PC-9 (cell line): ENCODE data around the gene ZNF570.

Source experiments
- CTCF ChIP-seq: fragments of 200-600 bp; sonication (generic); conservative IDR thresholded peaks from 2 replicates; pipeline ENCODE4 v1.6.1; 2017; ENCODE audit warnings: mixed run types, antibody characterized with exemption, mild to moderate bottlenecking, moderate library complexity
- EZH2 ChIP-seq: fragments of 200-600 bp; sonication (generic); IDR thresholded peaks from 2 replicates; pipeline ENCODE4 v1.8.0; 2017; ENCODE audit warnings: antibody characterized with exemption, low read depth

- TF ChIP-seq CTCF: no peak
- TF ChIP-seq EZH2: no peak
These were observed 2.8 kb upstream of the ZNF570 start for GRCh38 chr19:37466277-37466797.
